WI38 (cell line): Measurements from ENCODE around the gene LMF1.
"Not testable (repeated sequence)": the region's sequence is repeated elsewhere in the genome, so short reads cannot be mapped to it uniquely, and the experiment has no call there.

Experiments used
- H3K4me3 ChIP-seq: 2 replicates; pipeline ENCODE4 v1.5.1; 2011; ENCODE audit warnings: low read depth, mild to moderate bottlenecking, control low read depth, low read length
- CTCF ChIP-seq: IDR thresholded peaks from 2 replicates; pipeline ENCODE4 v1.5.1; 2012; ENCODE audit warnings: low read depth, mild to moderate bottlenecking, control low read depth, low read length

The LMF1 gene

GRCh38 chr16:886084-886543 lies 84.7 kb downstream of the LMF1 start:
- no peak overlapping the region for H3K4me3 ChIP-seq
- TF ChIP-seq CTCF: no peak

GRCh38 chr16:885391-885790 lies 85.4 kb downstream of the LMF1 start:
- H3K4me3 ChIP-seq: no peak overlapping the region
- no peak for TF ChIP-seq CTCF

GRCh38 chr16:884232-884631 lies 86.6 kb downstream of the LMF1 start:
- TF ChIP-seq CTCF: no peak
- H3K4me3 ChIP-seq: no peak overlapping the region

- TF ChIP-seq CTCF: no peak
- H3K4me3 ChIP-seq: no peak overlapping the region
These were observed 87.0 kb downstream of the LMF1 start for GRCh38 chr16:883781-884180.

- no peak for TF ChIP-seq CTCF
- H3K4me3 ChIP-seq: no peak overlapping the region
These were observed 87.4 kb downstream of the LMF1 start for GRCh38 chr16:883340-883739.

- H3K4me3 ChIP-seq: not testable (repeated sequence)
These were observed 88.1 kb downstream of the LMF1 start for GRCh38 chr16:882671-883070.

- H3K4me3 ChIP-seq: no peak overlapping the region
- TF ChIP-seq CTCF: no peak
These were observed 88.5 kb downstream of the LMF1 start for GRCh38 chr16:882256-882655.
